OCI-LY3 (cell line): Measurements from ENCODE around the gene SPP2.

Experiments used
- CTCF ChIP-seq: fragments of 200-600, 300-600 bp; sonication (generic); IDR thresholded peaks from 2 replicates; pipeline ENCODE4 v1.5.1; 2014; ENCODE audit warnings: antibody characterized with exemption, low read length, low read depth
- EZH2phosphoT487 ChIP-seq: fragments of 200-600 bp; shearing (Covaris generic); IDR thresholded peaks from 2 replicates; pipeline ENCODE4 v1.6.1; 2018; ENCODE audit warnings: antibody characterized with exemption, mixed run types, low read depth

- no peak for TF ChIP-seq EZH2phosphoT487
- TF ChIP-seq CTCF, result no peak
These were observed 23.7 kb upstream of the SPP2 start for GRCh38 chr2:234026693-234027254.
